Lung (tissue), 12 donors: ENCODE results near the gene SMARCD1. TPM values are rescaled to one million over a fixed set of nuclear protein-coding genes. Genes with fewer than 3 reads are reported as not detected.

Source experiments
- ATAC-seq: fragments of 200-7000 bp; cut with Tn5 transposase; one replicate; pipeline ENCODE4 v1.9.1; 2020; ENCODE audit warnings: moderate number of reproducible peaks; ENCODE audit not compliant: insufficient read depth, low FRiP score
- DNase-seq, 3 donors: peaks; one replicate each; pipeline ENCODE4 v3.0.0-alpha.2; 2013 to 2017
- H3K27ac ChIP-seq, 2 donors: one replicate each; pipeline ENCODE4 v1.5.1; 2013; ENCODE audit warnings: mild to moderate bottlenecking in 2 of 2, moderate library complexity in 2 of 2, control low read depth in 1 of 2, inconsistent platforms in 1 of 2, low read depth in 1 of 2, low read length in 1 of 2
- H3K27me3 ChIP-seq, 3 donors: one replicate each; pipeline ENCODE4 v1.5.1; 2013; ENCODE audit warnings: low read length in 2 of 3; ENCODE audit not compliant: control insufficient read depth in 3 of 3, insufficient read depth in 3 of 3
- H3K36me3 ChIP-seq, 4 donors: one replicate each; pipeline ENCODE4 v1.5.1; 2013; ENCODE audit warnings: low read length in 4 of 4, mild to moderate bottlenecking in 1 of 4, moderate library complexity in 1 of 4; ENCODE audit not compliant: control insufficient read depth in 4 of 4, insufficient read depth in 4 of 4
- H3K4me1 ChIP-seq, 5 donors: one replicate each; pipeline ENCODE4 v1.5.1; 2013; ENCODE audit warnings: low read length in 5 of 5, mild to moderate bottlenecking in 2 of 5, moderate library complexity in 1 of 5; ENCODE audit not compliant: control insufficient read depth in 5 of 5, insufficient read depth in 5 of 5
- H3K4me3 ChIP-seq: one replicate; pipeline ENCODE4 v1.5.1; 2013; ENCODE audit warnings: mild to moderate bottlenecking, control low read depth, moderate library complexity
- H3K9ac ChIP-seq, 2 donors: one replicate each; pipeline ENCODE4 v1.5.1; 2013; ENCODE audit warnings: low read length in 2 of 2, control low read depth in 1 of 2; ENCODE audit not compliant: insufficient read depth in 1 of 2
- H3K9me3 ChIP-seq, 4 donors: one replicate each; pipeline ENCODE4 v1.5.1; 2013; ENCODE audit warnings: low read length in 3 of 4, mild to moderate bottlenecking in 1 of 4, moderate library complexity in 1 of 4; ENCODE audit not compliant: control insufficient read depth in 4 of 4, insufficient read depth in 3 of 4
- WGBS, 2 donors: extraction: QIAGEN DNeasy Blood & Tissue Kit; methylation state at CpG; one replicate each; pipeline ENCODE4 v1.1.7; 2013; 5-methylcytosine and 5-hydroxymethylcytosine counted together
- polyA plus RNA-seq, 2 donors: library from polyadenylated mRNA; stranded (reverse); fragments of 200-250 nt; gene quantifications; one replicate each; pipeline ENCODE4 v1.2.1, GENCODE V29; 2013
- total RNA-seq, 2 donors: library from RNA; depleted of rRNA in 1 of 2; stranded (reverse); fragments of >200 nt in 1 of 2; gene quantifications; one replicate each; pipeline ENCODE4 v1.2.1, GENCODE V29; 2014 to 2021
- TF ChIP-seq, protein P1 (sequence below): IDR thresholded peaks from 2 replicates; pipeline ENCODE4 v1.5.1; 2012; ENCODE audit warnings: mild to moderate bottlenecking; ENCODE audit errors: control extremely low read depth, extremely low read depth
- donor health status: control.
- donor health status: control.
- donor health status: Bipolar disorder and iron deficiency.
- donor health status: healthy.
- donor health status: DM: yes; HTN: yes; CAD: no.

SMARCD1 gene
- total and polyA plus RNA-seq, 4 donors, result 11.9 to 58.8 (median 41.6) TPM

DNA sequence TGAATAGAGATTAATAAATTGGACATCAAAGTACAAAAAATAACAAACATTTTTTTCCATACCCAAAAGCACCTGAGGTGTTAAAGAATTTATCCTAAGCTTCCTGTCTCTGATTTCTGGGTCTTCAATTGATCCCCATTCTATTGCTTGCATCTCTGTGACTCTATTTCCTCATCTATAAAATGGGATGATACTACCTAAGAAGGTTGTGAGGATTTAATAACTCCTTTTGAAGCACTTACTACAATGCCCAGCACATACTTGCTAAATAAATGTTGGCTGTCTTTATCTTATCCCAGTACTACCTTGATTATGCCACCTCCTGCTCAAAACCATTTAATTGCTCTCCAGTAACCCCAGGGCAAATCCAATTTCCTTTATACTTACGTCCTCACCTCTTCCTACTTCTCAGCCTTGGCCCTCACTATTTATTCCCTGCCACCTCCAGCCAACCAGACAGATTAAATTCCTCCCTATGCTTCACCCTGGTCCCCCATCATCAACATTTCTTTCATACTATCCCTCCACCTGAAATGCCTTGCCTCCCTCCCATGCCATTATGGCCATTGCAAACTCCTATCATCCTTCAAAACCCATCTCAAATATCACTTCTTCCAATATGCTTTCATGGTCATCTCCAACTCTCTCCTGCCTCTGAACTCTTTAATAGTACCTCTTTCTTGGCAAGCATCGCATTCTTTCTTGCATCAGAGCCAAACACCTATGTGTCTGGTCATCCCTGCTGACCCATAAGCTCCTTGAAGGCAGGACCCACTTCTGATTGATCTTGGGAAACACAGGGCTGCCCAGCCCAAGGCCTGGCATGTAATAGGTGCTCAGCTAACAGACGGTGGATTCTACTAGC lies 35.7 kb upstream of the SMARCD1 start:
- H3K27ac ChIP-seq, result no peak overlapping the region
- no peak overlapping the region for H3K9ac ChIP-seq
- peaks cover 0 to 15% (median 7%) of the 10 kb centered on the region in 5 donors for H3K4me1 ChIP-seq
- H3K36me3 ChIP-seq, result no peaks in the 10 kb centered on the region
- no peaks in the 10 kb centered on the region for H3K9me3 ChIP-seq
- TF ChIP-seq, protein P1, sequence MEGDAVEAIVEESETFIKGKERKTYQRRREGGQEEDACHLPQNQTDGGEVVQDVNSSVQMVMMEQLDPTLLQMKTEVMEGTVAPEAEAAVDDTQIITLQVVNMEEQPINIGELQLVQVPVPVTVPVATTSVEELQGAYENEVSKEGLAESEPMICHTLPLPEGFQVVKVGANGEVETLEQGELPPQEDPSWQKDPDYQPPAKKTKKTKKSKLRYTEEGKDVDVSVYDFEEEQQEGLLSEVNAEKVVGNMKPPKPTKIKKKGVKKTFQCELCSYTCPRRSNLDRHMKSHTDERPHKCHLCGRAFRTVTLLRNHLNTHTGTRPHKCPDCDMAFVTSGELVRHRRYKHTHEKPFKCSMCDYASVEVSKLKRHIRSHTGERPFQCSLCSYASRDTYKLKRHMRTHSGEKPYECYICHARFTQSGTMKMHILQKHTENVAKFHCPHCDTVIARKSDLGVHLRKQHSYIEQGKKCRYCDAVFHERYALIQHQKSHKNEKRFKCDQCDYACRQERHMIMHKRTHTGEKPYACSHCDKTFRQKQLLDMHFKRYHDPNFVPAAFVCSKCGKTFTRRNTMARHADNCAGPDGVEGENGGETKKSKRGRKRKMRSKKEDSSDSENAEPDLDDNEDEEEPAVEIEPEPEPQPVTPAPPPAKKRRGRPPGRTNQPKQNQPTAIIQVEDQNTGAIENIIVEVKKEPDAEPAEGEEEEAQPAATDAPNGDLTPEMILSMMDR, result no peak
- DNase-seq, result peak in 1 of 3 donors; percentile 3
- 64 to 80% methylated on average over 3 of the region's 3 CpGs for WGBS, 2 donors
- H3K27me3 ChIP-seq, result no peaks in the 10 kb centered on the region
- no peak for ATAC-seq
- H3K4me3 ChIP-seq, result no peak overlapping the region

DNA sequence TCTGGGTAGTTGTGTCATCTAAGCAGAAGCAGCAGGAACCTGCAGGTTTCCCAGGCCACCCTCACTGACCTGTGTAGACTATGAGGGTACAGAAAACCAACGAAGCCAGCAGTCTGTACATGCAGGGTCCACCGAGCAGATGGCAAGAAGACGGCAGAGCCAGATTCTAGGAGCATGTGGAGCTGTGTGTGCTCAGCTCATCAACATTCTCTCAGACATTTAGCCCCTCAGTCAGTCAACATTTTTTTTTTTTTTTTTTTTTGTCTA lies 35.1 kb upstream of the SMARCD1 start:
- Histone ChIP-seq H3K9ac (no peak overlapping the region), H3K4me3 (no peak overlapping the region), H3K4me1 (peaks cover 0 to 15% (median 7%) of the 10 kb centered on the region in 5 donors), H3K27me3 (no peaks in the 10 kb centered on the region), H3K36me3 (no peaks in the 10 kb centered on the region), H3K27ac (no peak overlapping the region), H3K9me3 (no peaks in the 10 kb centered on the region)
- WGBS, 2 donors, result 69 to 74% methylated on average over 3 of the region's 3 CpGs
- ATAC-seq (no peak), DNase-seq (no peak)
- TF ChIP-seq, protein P1, result no peak

DNA sequence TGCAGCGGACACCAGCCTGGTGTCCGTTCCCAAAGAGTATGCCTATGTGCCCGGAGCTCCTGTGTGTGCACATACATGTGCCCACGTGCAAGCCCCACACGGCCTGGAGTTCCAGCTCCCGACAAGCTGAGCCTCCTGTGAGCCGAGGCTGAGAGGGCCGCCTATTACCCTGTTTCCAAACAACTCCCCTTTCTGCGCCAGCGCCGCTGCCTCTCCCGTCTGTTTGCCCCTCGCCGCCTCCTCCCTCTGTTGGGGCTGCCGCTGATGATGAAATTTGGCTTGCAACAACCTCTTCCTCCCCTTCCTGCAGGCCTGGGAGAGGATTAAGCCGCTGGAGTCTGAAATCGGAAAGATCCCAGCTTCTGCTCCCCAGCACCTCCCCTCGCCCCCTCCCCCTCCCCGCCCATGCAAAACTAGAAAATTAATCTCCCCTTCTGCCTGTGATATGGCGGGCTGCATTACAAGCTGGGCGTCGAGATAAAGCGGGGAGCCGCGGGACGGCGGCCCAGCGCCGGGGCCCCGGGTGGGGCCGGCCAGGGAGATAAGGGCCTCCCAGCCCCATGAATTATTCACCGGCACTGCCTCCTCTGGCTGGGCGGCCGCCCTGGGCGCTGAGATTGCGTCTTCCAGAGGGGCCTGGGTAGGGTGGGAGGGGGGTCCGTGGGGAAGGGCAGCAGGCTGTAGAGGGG lies 34.6 kb upstream of the SMARCD1 start:
- peaks cover 0 to 2% (median 0%) of the 10 kb centered on the region in 3 donors for H3K27me3 ChIP-seq
- no peak overlapping the region for H3K9ac ChIP-seq
- TF ChIP-seq, protein P1, result no peak
- peak; percentile 89 to 96 (median 93) for DNase-seq
- H3K4me3 ChIP-seq, result no peak overlapping the region
- no peaks in the 10 kb centered on the region for H3K36me3 ChIP-seq
- 4 to 6% methylated on average over 30 to 37 of the region's 37 CpGs for WGBS, 2 donors
- H3K9me3 ChIP-seq, result no peaks in the 10 kb centered on the region
- peak; percentile 82 for ATAC-seq
- no peak overlapping the region for H3K27ac ChIP-seq
- H3K4me1 ChIP-seq, result peaks cover 0 to 15% (median 7%) of the 10 kb centered on the region in 5 donors
